Globus pallidus (tissue), 1 donor: Measurements from ENCODE around the gene VHLL.

Experiments used
- DNase-seq: peaks from one replicate; pipeline ENCODE4 v3.0.0-alpha.2; 2015; ENCODE audit warnings: low spot score

The VHLL gene

DNA sequence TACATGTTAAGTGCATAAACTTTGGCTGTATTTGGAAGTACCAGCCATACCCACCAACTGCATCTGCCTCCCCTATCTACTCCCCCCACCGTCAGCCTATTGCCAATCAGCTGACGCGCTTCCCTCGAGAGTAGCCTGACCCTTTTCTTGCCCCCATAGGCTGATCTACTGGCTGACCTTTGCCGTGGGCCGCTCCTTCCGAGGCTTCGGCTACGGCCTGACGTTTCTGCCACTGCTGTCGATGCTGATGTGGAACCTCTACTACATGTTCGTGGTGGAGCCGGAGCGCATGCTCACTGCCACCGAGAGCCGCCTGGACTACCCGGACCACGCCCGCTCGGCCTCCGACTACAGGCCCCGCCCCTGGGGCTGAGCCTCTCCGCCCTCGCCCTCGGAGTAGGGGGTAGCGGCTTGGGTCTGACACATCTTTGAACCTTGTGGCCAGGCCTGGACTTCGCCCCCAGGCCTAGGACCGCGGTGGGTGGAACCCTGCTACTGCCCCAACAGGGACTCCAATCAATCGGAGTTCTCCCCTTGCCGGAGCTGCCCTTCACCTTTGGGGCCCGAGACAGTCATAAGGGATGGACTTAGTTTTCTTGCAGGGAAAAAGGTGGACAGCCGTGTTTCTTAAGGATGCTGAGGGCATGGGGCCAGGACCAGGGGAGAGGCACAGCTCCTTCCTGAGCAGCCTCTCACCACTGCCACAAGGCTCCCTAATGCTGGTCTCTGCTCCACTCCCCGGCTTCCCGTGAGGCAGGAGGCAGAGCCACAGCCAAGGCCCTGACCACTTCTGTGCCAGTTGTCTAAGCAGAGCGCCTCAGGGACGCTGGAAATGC is 7.7 kb downstream of the VHLL start:
- DNase-seq, result peak; percentile 86

DNA sequence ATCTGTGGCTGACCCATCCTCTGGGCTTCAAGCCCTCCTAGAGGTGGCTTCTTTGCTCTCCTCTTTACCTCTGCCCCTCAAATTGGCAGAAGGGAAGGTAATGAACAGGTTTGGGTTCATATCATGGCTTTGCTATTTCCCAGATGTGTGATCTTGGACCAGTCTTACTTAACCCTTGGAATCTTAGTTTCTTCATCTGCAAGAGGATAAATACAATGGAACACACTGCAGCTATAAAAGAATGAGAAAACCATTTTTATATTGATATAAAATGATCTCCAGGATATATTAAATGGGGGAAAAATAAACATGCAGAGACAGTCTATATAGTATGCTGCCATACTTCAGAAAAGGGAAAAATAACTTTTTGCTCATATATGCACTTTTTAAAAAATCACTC is 9.2 kb downstream of the VHLL start:
- DNase-seq, result no peak

DNA sequence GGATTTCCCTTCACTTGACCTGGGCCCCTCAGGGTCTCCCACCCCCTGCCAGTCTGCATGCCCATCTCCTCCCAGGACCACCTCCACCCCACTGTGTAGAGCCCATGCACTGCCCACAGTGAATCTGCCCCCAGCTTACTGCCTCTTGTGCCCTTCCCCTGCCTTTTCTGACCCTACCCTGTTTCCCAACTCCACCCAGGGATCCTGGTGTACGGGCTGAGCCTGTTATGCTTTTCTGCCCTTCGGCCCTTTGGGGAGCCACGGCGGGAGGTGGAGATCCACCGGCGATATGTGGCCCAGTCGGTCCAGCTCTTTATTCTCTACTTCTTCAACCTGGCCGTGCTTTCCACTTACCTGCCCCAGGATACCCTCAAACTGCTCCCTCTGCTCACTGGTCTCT is 13.0 kb downstream of the VHLL start:
- no peak for DNase-seq

DNA sequence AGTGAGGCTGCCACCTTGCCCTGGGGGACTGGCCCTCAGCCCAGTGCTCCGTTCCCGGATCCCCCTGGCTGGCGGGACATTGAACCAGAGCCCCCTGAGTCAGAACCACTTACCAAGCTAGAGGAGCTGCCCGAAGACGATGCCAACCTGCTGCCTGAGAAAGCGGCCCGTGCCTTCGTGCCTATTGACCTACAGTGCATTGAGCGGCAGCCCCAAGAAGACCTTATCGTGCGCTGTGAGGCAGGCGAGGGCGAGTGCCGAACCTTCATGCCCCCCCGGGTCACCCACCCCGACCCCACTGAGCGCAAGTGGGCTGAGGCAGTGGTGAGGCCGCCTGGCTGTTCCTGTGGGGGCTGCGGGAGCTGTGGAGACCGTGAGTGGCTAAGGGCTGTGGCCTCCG is 13.7 kb downstream of the VHLL start:
- no peak for DNase-seq

DNA sequence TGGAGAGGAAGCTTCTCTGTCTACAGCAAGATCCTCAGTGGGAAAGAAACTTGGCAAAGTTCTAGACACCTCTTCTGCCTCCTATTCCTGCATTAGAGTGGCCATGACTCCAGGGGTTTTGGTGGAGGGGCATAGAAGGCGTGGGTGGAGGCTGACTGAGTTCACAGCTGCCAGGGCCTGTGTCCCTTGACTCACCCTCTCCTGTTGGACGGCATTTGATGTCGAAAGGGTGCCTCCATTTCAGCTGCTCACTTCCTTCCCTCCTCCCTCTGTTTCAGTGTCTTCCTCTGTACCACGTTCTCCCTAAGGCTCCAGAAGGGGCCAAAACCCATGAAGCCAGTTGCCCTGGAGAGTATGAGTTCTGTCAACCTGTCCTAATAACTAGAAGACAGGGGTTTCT is 14.3 kb downstream of the VHLL start:
- no peak for DNase-seq

DNA sequence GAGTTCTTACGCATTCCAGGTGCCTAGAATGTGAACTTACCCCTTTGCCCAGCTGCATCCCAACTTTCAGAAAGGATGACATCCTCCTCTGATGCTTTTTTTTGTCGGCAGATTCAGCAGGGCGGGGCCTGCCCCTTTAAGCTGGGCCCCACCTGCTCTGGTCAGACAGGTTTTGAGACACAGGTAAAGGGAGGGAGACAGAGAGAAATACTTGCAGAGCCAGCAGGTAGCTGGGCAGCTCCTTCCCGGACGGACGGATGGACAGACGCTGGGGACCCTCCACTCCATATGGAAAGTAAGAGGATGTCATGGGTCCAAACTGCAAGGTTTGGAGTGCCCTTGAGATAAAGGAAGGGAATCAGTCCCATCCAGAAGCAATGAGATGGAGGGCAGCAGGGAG is 15.0 kb downstream of the VHLL start, which contains the start of gene TMEM79:
TMEM79 (plus strand) TSS at position 214 of the 400 bp plus-strand sequence. CDS start 902 bp downstream, outside the sequence.
- DNase-seq, result no peak

DNA sequence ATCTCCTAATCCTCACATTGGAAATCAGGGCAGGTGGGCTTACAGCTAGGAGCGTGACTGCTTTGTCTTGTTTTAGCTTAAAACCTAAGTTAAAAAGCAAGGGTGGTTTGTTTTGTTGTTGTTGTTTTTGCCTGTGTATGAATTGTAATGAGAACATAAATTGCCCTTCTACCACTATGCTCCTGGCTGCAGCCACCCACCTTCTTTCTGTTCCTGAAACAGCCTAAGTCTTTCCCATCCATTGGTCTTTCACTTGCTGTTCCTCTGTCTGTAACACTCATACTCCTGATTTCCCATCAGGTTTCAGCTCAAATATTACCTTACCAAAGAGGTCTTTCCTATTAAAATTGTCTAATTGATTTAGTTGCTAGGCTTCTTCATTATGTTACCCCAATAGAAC is 15.6 kb downstream of the VHLL start:
- DNase-seq, result no peak

DNA sequence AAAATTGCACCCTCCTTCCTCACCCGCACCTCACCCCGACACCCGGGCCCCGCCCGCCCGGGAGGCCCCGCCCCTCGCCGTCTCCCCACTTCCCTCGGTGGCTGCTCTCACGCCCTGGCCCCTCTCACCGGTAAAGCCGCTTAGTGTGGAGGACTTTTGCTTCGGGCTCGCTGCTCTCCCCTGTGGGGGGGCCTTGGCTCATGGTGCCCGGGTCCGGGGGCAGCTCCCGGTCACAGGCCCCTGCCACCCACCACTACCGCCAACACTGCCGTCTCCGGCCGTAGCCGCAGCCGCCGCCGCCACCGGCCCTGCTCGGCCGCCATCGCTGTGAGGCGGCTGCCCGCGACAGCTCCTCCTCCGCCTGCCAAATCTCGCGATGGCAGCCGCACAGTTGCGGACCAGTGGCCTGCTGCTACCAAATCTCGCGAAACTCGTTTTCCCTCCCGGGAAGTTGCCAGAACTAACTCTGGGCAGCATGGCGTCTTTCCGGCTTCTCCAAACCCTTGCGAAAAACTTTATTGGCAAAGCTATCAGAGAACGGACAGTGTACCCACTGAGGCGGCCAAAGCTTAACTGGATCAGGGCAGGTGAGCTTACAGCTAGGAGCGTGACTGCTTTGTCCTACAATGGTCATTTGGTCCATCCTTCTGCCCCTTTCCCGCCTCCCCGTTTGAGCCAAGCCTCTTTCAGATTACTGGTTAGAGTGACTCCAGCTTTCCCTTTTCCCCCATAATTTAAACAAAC is 16.5 kb downstream of the VHLL start, which contains the start of gene SMG5:
SMG5 (minus strand) TSS at position 347 of the 744 bp plus-strand sequence; CDS start at position 202, 145 bp downstream.
- peak; percentile 95 for DNase-seq

DNA sequence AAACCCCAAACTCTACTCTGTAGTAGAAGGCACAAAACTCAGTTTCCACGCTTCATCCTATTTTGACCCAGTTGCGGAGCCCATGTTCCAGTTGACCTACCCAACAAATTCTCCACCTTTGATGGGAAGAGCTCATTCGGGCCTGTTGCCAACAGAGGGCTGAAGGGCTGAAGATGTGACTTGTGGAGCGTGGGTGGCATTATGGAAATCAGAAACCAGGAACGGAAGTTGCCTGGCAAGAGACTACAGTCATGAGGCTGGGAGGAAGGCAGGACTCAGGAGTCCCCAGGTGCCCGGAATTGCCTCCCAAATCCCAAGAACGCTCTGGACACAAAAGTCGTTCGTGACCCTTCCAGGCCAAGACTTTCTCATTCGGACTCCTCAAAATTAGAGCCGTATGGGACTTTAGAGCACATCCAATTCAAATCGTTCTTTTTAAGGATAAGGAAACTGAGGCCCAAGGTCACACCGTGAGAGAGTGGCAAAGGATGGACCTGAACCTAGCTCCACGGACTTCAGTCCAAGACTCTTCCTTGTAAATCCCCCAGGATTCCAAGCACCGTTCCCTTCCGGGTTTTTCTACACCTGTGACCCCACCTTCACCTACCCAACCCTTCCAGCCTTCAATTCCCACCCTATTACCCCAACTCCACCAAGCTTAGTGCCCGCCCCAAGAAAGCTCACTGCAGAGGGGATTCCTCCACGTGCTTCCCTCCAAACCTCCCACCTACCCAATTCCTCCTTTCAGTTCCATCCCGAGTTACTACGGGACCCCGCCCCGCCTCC is 17.2 kb downstream of the VHLL start:
- no peak for DNase-seq

DNA sequence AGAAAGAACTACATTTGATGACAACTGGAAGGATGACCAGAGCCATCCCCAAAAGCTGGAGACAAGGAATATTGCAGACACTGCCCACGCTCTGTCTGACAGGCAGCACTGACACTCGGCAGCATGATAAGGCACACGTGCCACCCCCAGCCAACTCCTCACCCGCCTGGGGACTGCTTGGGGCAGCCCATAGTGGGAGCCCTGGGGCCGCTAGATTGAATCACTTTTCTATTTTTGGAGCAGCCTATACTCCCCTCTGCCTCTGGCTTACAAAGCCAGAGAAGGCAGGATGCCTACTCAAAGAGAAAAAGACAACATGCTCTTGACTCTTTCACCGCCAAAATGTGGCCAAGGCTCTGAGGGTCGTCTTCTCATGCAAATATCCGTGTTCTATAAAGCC is 17.8 kb downstream of the VHLL start:
- DNase-seq, result no peak

DNA sequence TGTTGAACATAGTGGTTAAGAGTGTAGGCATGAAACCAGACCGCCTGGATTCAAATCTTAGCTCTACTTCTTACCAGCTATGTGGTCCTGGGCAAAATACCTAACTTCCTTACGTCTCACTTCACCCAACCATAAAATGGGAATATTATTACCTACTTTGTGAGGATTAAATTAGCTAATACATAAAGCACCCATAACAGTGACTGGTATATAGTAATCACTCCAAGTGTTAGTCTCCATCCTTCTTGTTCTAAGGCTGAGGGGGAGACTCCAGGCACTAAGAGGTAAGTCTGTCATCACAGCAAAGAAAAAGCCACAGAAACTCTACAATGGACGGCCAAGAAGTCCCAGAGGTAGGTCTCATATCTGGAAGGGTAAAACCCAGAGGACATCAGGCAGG is 19.3 kb downstream of the VHLL start:
- DNase-seq, result no peak

DNA sequence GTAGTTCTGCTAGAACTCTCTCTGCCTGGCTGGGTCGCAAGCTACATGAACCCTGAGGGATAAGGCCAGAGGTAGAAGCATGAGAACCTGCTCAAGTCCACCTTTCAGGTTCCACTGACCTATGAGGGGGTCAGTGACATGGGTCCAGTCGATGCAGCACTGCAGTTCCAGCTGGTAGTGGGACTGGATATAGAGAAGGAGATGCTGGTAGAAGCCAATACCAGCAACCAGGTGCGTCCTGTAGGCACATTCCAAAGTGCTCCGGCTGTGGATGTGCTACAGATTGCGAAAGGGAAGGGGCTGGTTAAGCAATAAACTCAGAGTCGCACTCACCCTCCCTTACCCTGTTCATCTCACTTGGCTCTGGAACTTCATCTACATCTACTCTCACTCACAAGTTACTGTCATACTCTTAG is 22.1 kb downstream of the VHLL start:
- no peak for DNase-seq

DNA sequence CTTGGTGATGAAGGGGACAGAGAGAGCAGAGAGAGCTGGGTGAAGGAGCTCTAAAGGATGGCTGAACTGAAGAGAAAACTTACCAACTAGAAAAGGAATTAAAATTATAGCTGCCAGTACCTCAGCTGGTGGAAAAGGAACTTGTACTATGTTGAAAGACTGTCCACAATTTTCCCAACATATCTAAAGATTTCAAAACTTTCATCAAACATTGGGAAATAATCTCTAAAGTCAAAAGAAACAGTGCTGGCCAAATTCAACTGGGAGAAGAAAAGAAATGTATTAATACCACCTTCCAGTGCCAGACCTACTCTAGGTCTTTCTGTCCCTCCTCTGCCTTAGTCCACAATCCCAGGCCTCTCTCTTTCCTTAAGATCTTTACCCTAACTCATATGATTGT is 22.6 kb downstream of the VHLL start:
- DNase-seq, result no peak

DNA sequence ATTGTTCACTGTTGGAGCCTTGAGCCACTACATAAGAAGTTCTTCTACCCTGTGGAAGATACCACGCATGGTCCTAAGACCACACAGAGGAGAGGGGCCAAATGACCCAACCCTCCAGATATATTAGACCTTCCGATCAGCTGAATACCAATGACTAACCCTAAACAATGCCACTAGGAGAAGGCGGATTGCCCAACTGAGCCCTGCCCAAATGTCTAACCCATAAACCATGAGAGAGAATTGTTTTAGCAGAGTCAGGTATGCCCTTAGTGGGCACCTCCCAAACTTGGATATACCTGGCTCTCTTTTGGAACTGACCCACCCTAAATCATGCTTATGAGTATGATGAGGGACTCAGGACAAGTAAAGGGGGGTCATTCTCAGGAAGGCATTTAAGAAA is 28.8 kb downstream of the VHLL start:
- no peak for DNase-seq

DNA sequence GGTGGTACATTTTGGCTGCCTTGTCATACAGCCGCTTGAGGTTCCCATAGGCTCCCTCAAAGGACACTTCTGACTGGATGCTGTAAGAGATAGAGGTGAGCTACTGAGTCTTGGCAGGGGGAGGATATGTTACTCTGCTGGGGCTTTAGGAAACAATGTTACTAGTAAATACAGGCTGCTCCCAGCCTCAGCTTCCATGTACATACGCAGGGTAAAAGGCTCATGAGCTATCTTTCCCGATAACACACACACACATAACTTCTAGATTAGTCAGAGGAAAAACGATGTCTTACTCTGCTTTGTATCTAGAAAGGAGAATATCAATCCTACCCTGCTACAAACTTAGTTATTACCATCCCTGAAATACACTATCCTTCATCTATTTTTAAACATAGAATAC is 30.8 kb downstream of the VHLL start:
- DNase-seq, result no peak

DNA sequence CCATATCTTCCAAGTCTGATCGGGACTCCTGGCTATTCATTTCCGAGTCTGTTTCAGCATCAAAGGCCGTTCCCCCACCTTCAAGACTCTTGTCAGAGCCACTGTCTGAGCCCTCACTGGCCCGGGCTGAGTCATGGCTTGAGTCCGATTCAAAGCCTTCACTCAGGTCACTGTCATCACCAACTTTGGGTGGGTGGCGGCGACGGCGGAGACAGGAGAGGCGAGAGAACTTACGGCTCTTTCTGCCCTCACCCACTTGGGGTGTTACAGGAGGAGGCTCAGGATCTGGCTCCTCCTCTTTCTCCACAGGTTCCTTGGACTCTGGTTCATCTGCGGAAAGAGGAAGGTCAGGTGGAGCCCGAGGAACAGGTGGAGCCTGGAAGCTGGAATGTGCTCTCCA is 33.1 kb downstream of the VHLL start:
- DNase-seq, result no peak

DNA sequence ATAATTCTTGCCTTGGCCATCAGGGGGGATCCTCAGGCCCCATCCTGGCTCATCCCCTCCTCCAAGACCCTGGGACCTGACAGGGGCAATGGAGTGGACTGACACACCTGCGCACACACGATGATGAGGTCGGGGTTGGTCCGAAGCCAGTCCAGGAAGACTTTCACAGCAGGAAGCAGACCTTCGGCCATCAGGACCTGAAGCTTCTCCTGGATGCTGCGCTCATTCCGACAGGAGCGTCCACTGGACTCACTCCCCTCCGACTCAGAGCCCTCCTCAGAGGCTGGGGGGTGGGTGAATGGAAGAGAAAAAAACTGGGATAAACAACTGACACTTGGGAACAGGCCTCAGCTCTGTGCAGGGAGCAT is 35.8 kb downstream of the VHLL start:
- no peak for DNase-seq

DNA sequence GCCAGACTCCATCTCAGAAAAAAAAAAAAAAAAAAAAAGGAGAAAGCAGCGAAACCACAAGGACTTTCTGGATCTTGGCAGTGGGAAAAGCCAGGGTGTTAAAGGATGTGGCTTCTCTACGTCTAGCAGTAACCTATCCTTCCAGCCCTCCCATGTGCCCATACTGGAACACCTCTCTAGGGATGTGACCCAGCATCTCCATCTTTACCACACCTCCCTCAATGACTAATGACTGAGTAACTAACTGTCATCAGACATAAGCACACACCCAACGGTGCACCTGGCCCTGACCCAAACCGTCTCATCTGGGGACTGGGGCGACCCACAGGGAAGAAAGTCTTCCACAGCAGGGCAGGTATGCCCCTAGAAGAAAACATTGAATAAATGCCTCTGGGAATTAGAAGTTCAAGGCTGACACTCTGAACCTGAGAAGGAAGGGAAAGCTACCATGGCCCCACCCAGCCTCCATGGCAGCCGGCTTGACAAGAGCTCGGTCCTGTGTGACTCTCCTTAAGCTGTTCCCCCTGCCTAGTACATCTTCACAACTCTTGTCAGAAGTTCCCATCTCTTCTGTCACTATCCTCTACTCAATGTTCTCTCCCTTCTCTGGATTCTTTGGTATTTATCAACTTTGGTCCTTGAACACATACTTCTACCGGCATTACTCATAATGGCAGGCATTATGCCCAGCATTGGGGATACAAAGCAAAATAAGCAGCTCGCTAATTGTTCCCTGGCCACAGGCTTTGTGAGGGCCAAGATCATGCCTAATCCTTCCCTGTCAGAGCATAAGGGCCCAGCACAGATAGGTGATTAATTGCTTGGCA is 36.4 kb downstream of the VHLL start:
- no peak for DNase-seq

DNA sequence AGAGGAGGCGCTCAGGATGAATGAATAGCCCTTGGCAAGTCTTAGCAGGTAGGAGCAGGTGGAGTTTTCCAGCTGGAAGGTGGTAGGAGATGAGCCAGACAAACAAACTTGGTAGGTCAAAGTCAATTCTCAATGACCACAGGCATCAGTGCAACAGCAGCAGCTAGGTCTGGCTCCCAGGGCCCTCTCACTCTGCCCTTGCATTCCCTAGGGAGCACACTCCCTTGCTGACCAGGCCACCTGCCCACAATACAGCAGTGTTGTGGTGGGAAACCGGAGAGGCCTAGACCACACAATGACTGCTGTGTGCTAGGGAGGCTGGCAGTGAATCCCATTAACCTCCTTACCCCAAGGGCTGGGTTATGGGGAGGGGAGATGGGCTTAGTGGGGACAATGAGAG is 38.2 kb downstream of the VHLL start:
- peak; percentile 85 for DNase-seq

DNA sequence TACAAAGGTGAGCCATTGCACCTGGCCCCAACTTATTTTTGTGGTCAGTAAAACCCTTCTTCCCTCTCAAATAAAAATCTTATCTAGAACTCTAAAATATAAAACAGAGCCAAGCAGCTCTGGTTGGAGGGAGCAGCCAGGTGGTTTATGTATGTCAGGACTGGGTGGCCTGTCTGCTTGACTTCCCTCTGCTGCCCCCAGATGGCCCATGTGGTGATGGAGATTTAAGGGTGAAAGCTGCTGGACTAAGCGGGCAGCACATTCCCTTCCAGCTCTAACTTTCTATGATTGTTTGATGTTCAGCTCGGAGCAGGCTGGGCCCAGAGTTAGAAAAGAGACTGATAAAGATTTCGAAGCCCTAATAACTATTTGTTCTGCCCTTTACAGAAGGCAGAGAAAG is 39.3 kb downstream of the VHLL start:
- DNase-seq, result peak; percentile 82

DNA sequence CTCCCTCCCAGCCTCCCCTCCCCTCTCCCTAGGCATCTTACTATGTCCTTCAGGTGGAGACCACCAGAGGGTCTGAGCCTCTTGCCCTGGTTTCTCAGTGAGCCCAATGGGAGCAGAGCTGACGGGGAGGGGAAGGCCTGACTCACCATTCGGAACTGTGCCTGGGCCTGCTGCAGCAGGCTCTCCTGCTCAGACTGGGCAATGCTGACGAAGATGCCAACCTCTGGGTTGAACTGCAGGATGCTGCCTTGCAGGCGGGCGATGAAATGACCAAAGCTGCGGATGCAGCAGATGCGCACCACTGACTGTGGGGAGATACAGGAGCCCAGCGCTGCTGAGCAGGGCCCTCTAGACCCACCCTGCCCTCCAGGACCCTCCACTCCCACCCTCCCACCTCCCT is 40.2 kb downstream of the VHLL start:
- no peak for DNase-seq

DNA sequence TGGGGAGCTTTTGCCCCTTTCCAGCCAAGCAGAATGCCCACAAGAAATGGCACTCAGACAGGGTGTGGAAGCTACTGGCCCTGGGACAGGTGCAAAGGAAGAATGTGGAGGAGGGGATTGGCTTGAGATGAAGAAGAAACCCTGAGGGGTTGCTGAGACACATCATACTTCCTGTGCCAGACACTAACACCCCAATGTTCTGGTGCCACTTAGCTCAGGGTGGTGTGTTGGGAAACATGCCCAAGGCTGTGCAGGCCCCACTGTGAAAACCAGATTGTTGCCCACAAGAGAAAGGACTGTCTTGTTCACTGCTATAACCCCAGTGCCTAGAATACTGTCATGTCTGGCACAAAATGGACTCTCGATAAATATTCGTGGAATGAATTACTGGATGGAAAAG is 41.4 kb downstream of the VHLL start:
- peak; percentile 68 for DNase-seq
